ENCODE results near the gene ZFPM1. TPM values are rescaled to one million over a fixed set of nuclear protein-coding genes. Genes with fewer than 3 reads are reported as not detected.

ZFPM1 gene
- total and polyA plus RNA-seq, 10 donors: 2.3 to 25.3 (median 8.9) TPM

GRCh38 chr16:88537859-88538258 is 84.8 kb downstream of the ZFPM1 start:
- Histone ChIP-seq H3K9me3 (peaks cover 0 to 11% (median 8%) of the 10 kb centered on the region in 8 donors), H3K4me3 (no peak overlapping the region), H3K27ac (no peak overlapping the region), H3K36me3 (peaks cover 0 to 9% (median 0%) of the 10 kb centered on the region in 6 donors), H3K4me1 (peaks cover 7 to 53% (median 27%) of the 10 kb centered on the region in 6 donors), H3K27me3 (replicated peaks in 1 of 7) (peaks cover 0 to 39% (median 12%) of the 10 kb centered on the region in 7 donors)
- TF ChIP-seq POLR2AphosphoS5 (IDR thresholded peaks at IDR 0.05) (no peak), CTCF (IDR thresholded peaks at IDR 0.05 in 8 of 11, conservative IDR thresholded peaks at IDR 0.05 in 3 of 11) (no peak), POLR2A (IDR thresholded peaks at IDR 0.05) (no peak)
- 81 to 89% (median 84%) methylated on average over 4 of the region's 4 CpGs for WGBS, 5 donors
- intact Hi-C loops (cut with DNase I; ENCODE audit: low total_unique reads): no loop called here
- no peak for DNase-seq

GRCh38 chr16:88538366-88539060 is 85.4 kb downstream of the ZFPM1 start:
- intact Hi-C loops (cut with DNase I; ENCODE audit: low total_unique reads): no loop called here
- peaks cover 6 to 46% (median 25%) of the 10 kb centered on the region in 6 donors for H3K4me1 ChIP-seq
- no peak overlapping the region for H3K27ac ChIP-seq
- TF ChIP-seq CTCF (IDR thresholded peaks at IDR 0.05 in 8 of 11, conservative IDR thresholded peaks at IDR 0.05 in 3 of 11): no peak
- TF ChIP-seq POLR2A (IDR thresholded peaks at IDR 0.05): no peak
- no peak for TF ChIP-seq POLR2AphosphoS5 (IDR thresholded peaks at IDR 0.05)
- peaks cover 0 to 39% (median 12%) of the 10 kb centered on the region in 7 donors for H3K27me3 ChIP-seq (replicated peaks in 1 of 7)
- WGBS, 5 donors: 62 to 73% (median 70%) methylated on average over 23 of the region's 23 CpGs
- no peak for DNase-seq
- peaks cover 0 to 8% (median 0%) of the 10 kb centered on the region in 6 donors for H3K36me3 ChIP-seq
- no peak overlapping the region for H3K4me3 ChIP-seq
- H3K9me3 ChIP-seq: peaks cover 0 to 17% (median 15%) of the 10 kb centered on the region in 8 donors

GRCh38 chr16:88539261-88539651 is 86.2 kb downstream of the ZFPM1 start:
- peaks cover 0 to 25% (median 22%) of the 10 kb centered on the region in 8 donors for H3K9me3 ChIP-seq
- H3K4me3 ChIP-seq: no peak overlapping the region
- H3K4me1 ChIP-seq: peaks cover 6 to 46% (median 25%) of the 10 kb centered on the region in 6 donors
- WGBS, 5 donors: 59 to 81% (median 69%) methylated on average over 6 to 12 of the region's 12 CpGs
- peak; percentile 58 for DNase-seq
- H3K27ac ChIP-seq: no peak overlapping the region
- intact Hi-C loops (cut with DNase I; ENCODE audit: low total_unique reads): no loop called here
- H3K36me3 ChIP-seq: peaks cover 0 to 8% (median 0%) of the 10 kb centered on the region in 6 donors
- no peak for TF ChIP-seq POLR2A (IDR thresholded peaks at IDR 0.05)
- TF ChIP-seq POLR2AphosphoS5 (IDR thresholded peaks at IDR 0.05): peak in 1 of 3 donors; percentile 34
- H3K27me3 ChIP-seq (replicated peaks in 1 of 7): peaks cover 0 to 39% (median 12%) of the 10 kb centered on the region in 7 donors

- peaks cover 5 to 44% (median 24%) of the 10 kb centered on the region in 6 donors for H3K4me1 ChIP-seq
- intact Hi-C loops (cut with DNase I; ENCODE audit: low total_unique reads): no loop called here
- H3K9me3 ChIP-seq: peaks cover 0 to 30% (median 24%) of the 10 kb centered on the region in 8 donors
- peaks cover 0 to 39% (median 12%) of the 10 kb centered on the region in 7 donors for H3K27me3 ChIP-seq (replicated peaks in 1 of 7)
- no peak for DNase-seq
- peaks cover 0 to 7% (median 0%) of the 10 kb centered on the region in 6 donors for H3K36me3 ChIP-seq
- H3K27ac ChIP-seq: peak overlapping the region in 1 of 8 donors; percentile 8
- 37 to 51% (median 45%) methylated on average over 13 to 26 of the region's 26 CpGs for WGBS, 5 donors
- TF ChIP-seq POLR2A (IDR thresholded peaks at IDR 0.05) (no peak), CTCF (IDR thresholded peaks at IDR 0.05 in 8 of 11, conservative IDR thresholded peaks at IDR 0.05 in 3 of 11) (peak in 1 of 11 experiments; percentile 6)
- H3K4me3 ChIP-seq: no peak overlapping the region
Measured at GRCh38 chr16:88539652-88540345, 86.7 kb downstream of the ZFPM1 start.
